SK-N-DZ (cell line): Measurements from ENCODE around the gene KIF1B.
"Not testable (repeated sequence)": the region's sequence is repeated elsewhere in the genome, so short reads cannot be mapped to it uniquely, and the experiment has no call there.

Experiments used
- DNase-seq: peaks from one replicate; pipeline ENCODE4 v3.0.0-alpha.2; 2015; ENCODE audit warnings: low spot score

Gene KIF1B

DNA sequence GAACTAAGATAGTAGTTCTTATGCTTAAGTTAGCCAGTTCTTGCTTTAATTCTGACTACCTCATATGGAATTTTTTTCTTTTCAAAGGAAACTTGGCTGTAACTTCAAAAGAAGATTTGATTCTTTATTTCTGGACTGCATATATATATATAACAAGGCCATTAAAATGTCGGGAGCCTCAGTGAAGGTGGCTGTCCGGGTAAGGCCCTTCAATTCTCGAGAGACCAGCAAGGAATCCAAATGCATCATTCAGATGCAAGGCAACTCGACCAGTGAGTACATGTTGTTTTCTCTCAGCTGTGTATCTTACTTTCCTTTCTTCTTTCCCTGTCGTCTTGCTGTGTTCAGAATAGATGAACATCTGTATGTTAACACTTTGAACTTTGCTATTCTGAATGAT, 21.8 kb downstream of the KIF1B start:
- DNase-seq, result no peak

- no peak for DNase-seq
These were observed 26.2 kb downstream of the KIF1B start for GRCh38 chr1:10236405-10237156.

DNA sequence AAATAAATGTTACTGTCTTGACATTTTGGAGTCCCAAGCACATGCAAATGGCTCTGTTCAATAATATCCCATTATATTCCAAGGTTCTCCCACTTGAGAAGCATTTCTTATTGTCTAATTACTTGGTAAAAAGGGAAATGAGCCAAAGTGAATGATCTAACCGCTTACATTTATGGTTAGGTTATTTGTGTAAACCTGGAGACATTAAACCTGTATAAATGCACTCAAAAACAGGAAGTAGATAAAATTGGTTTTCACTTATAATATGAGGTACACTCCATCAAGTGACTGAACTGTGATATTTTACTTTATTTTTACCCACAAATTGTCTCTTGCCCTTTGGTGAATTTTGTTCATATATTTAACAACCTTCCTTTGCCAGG, 26.8 kb downstream of the KIF1B start:
- DNase-seq, result no peak

GRCh38 chr1:10242135-10242534, 31.8 kb downstream of the KIF1B start:
- DNase-seq, result no peak

DNA sequence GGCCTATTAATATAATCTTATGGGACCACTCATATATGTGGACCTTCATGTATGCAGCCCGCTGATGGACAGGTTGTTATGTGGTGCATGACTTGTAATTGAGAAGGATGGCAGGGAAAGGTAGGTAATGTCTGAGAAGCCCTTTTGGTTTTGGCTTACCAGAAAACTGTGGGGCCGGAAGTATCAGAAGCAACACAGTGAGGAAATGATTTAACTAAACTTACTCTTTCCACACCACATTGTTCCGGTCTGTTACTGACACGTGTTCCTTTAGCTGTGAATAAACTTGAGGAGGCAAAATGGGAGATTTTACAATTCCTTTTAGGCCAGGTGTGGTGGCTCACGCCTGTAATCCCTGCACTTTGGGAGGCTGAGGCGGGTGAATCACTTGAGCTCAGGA, 32.4 kb downstream of the KIF1B start:
- no peak for DNase-seq

DNA sequence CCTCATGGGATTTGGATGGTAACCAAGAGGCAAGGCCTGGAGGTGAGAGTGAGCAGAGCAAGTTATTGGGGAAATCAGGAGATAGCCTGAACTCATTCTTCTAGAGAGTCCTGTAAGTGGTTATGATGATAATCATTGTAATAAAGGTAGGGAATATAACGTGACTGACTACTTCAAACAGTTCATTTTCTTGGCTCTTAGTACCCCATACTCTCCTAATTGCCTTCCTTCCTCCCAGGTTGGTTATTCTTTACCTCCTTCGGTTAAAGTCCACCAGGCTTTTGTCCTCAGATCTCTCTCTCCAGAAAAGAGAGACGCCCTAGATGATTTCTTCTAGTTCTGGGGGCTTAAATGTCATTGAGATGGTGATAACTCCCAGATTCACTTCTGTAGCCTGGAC, 35.3 kb downstream of the KIF1B start:
- DNase-seq, result no peak

- no peak for DNase-seq
These were observed 39.6 kb downstream of the KIF1B start for GRCh38 chr1:10249808-10250457.

DNA sequence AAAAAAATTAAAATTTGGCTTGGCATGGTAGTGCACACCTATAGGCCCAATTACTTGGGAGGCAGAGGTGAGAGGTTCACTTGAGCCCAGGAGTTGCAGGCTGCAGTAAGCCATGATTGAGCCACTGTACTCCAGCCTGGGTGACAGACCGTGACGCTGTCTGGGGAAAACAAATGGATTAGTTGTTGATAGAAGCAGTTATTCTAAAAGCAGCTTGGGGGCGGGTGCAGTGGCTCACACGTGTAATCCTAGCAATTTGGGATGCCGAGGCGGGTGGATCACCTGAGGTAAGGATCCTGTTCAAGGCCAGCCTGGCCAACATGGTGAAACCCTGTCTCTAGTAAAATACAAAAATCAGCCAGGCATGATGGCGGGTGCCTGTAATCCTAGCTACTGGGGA, 40.3 kb downstream of the KIF1B start:
- no peak for DNase-seq

- DNase-seq, result not testable (repeated sequence)
These were observed 41.1 kb downstream of the KIF1B start for GRCh38 chr1:10251325-10252108.

GRCh38 chr1:10252508-10252907, 42.1 kb downstream of the KIF1B start:
- no peak for DNase-seq

- DNase-seq, result no peak
These were observed 42.8 kb downstream of the KIF1B start for GRCh38 chr1:10253149-10253548.

- no peak for DNase-seq
These were observed 43.4 kb downstream of the KIF1B start for GRCh38 chr1:10253755-10254154.

DNA sequence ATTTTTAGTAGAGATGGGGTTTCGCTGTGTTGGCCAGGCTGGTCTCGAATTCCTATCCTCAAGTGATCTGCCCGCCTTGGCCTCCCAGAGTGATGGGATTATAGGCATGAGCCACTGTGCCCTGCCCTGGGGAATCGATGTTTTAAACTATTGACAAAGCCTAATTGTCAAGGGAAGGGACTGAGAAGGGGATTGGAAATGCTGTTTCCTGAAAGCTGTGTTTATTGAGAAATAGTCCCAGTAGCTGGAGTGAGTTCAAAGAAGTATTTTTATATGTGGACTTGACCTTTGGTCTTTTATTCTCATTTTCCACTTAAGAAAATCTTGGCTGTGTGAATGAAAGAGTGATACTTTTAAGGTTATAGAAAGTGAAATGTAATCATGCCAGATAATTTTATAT, 47.5 kb downstream of the KIF1B start:
- DNase-seq, result no peak

- not testable (repeated sequence) for DNase-seq
These were observed 49.2 kb downstream of the KIF1B start for GRCh38 chr1:10259547-10259946.

DNA sequence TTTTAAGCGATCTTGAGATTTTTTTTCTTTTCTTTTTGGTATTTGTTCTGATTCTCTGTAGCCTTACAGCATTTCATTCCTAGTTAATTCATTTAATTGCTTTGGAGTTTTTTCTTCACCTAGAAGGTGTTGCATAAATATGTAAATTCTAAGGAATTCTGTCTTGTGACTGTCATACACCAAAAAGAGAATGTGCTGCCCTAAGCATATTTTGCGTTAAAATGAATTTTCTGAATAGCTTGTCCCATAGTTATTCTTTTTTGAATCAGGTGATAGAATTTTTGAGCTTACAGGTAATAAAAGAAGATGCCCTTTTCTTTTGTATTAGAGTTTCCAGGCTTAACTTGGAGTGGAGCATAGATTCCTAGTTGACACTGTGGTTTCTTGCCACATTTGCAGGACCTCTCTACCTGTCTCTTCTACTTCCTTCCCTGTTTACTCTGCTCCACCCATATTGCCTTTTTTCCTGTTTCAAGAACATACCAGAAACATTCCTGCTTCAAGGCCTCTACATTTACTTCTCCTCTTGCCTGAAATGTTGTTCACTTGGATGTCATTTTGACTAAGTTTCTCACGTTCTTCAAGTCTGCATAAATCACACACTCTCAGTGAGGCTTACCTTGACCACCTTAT, 53.2 kb downstream of the KIF1B start:
- DNase-seq, result no peak

- no peak for DNase-seq
These were observed 54.7 kb downstream of the KIF1B start for GRCh38 chr1:10265027-10265426.

DNA sequence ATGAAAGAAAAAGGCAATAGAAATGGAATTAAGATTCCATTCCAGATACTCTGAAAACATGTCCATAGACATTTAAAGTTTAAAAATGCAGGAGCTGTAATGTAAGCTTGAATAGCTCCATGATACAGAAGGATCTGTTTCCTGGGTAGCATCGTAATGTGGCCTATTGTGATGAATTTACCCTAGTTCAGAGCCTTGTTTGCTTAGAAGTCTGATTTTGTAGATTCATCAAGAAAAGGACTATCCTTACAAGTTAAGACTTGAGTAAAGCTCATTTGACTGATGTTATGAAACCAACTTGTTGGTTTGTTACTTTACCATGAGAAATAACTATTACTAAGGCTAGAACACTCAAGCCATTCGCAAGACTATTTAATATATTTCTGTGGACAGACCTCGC, 55.5 kb downstream of the KIF1B start:
- no peak for DNase-seq

- no peak for DNase-seq
These were observed 56.9 kb downstream of the KIF1B start for GRCh38 chr1:10267319-10267718.

DNA sequence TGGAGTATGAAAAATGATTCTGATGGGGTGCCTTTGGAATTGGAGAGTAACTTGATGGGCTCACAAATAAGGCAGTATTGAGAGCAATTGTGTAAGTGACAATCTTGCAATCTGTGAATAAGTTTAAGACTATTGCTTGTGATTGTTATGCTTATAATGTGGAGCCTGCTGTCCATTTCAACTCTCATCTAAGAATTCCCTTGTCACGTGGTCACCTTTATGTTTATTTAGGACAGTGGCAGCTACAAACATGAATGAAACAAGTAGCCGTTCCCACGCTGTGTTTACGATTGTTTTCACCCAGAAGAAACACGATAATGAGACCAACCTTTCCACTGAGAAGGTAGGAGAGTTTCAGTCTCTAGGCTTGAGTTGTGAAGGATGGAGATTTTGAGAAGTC, 57.6 kb downstream of the KIF1B start:
- no peak for DNase-seq

GRCh38 chr1:10271090-10271489, 60.7 kb downstream of the KIF1B start:
- no peak for DNase-seq

GRCh38 chr1:10271869-10272268, 61.5 kb downstream of the KIF1B start:
- DNase-seq, result no peak

GRCh38 chr1:10272274-10272673, 61.9 kb downstream of the KIF1B start:
- no peak for DNase-seq
